ENCODE data around the gene PPP1R9A. TPM values are rescaled to one million over a fixed set of nuclear protein-coding genes. Genes with fewer than 3 reads are reported as not detected.

The PPP1R9A gene
- total RNA-seq, 4 donors from 2014 or later, result 15.7 to 37.6 (median 27.6) TPM

DNA sequence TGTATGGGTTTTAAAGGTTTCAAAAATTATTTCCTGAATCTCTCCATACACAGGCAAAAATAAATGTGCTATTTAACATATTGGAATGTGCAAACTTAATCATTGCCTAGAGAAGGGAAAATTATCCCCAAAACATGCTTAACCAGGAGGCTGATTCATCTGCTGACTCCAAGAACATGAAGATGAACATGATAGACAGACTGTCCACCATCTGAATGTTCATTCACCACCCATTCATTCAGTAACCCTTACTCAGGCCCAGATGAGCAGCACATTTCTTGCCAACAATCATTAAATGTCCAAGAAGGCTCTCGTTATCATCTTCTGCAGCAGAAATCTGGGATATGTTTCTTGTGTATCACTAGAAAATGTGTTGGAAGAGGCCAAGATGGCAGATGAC is 110.6 kb downstream of the PPP1R9A start:
- Histone ChIP-seq H3K36me3 (no peaks in the 10 kb centered on the region), H3K9me3 (no peaks in the 10 kb centered on the region), H3K27ac (no peak overlapping the region), H3K4me3 (no peak overlapping the region), H3K27me3 (no peaks in the 10 kb centered on the region), H3K4me1 (peaks cover 0 to 6% (median 0%) of the 10 kb centered on the region in 4 donors)
- 63 to 65% methylated on average over 1 of the region's 1 CpG for WGBS, 2 donors
- no peak for DNase-seq (ENCODE audit: low spot score in 2 of 2)
- no peak for TF ChIP-seq POLR2A (IDR thresholded peaks at IDR 0.05)

DNA sequence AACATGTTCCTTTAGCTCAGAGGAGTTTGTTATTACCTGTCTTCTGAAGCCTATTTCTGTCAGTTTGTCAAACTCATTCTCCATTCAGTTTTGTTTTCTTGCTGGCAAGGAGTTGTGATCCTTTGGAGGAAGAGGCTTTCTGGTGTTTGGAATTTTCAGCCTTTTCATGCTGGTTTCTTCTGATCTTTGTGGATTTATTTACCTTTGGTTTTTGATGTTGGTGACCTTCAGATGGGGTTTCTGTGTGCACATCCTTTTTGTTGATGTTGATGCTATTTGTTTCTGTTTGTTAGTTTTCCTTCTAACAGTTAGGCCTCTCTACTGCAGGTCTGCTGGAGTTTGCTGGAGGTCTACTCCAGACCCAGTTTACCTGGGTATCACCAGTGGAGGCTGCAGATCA is 118.6 kb downstream of the PPP1R9A start:
- no peaks in the 10 kb centered on the region for H3K36me3 ChIP-seq
- no peak overlapping the region for H3K27ac ChIP-seq
- no peak for DNase-seq (ENCODE audit: low spot score in 2 of 2)
- H3K27me3 ChIP-seq, result no peaks in the 10 kb centered on the region
- no peak overlapping the region for H3K4me3 ChIP-seq
- peaks cover 0 to 26% (median 0%) of the 10 kb centered on the region in 4 donors for H3K9me3 ChIP-seq
- TF ChIP-seq POLR2A (IDR thresholded peaks at IDR 0.05), result no peak
- TF ChIP-seq EP300 (IDR thresholded peaks at IDR 0.05), result no peak
- TF ChIP-seq, protein P1, sequence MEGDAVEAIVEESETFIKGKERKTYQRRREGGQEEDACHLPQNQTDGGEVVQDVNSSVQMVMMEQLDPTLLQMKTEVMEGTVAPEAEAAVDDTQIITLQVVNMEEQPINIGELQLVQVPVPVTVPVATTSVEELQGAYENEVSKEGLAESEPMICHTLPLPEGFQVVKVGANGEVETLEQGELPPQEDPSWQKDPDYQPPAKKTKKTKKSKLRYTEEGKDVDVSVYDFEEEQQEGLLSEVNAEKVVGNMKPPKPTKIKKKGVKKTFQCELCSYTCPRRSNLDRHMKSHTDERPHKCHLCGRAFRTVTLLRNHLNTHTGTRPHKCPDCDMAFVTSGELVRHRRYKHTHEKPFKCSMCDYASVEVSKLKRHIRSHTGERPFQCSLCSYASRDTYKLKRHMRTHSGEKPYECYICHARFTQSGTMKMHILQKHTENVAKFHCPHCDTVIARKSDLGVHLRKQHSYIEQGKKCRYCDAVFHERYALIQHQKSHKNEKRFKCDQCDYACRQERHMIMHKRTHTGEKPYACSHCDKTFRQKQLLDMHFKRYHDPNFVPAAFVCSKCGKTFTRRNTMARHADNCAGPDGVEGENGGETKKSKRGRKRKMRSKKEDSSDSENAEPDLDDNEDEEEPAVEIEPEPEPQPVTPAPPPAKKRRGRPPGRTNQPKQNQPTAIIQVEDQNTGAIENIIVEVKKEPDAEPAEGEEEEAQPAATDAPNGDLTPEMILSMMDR (IDR thresholded peaks at IDR 0.05), result no peak
- peaks cover 0 to 8% (median 0%) of the 10 kb centered on the region in 4 donors for H3K4me1 ChIP-seq

DNA sequence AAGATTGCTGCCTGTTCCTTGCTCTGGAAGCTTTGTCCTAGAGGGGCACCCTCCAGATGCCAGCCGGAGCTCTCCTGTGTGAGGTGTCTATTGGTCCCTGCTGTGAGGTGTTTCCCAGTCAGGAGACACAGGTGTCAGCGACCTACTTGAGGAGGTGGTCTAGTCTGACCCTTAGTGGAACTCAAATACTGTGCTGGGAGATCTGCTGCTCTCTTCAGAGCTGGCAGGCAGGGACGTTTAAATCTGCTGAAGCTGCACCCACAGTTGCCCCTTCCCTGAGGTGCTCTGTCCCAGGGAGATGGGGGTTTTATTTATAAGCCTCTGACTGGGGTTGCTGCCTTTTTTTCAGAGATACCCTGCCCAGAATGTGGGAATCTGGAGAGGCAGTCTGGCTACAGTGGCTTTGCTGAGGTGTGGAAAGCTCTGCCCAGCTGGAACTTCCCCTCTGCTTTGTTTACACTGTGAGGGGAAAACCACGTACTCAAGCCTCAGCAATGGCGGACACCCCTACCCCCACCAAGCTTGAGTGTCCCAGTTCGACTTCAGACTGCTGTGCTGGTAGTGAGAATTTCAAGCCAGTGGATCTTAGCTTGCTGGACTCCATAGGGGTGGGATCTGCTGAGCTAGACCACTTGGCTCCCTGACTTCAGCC is 119.2 kb downstream of the PPP1R9A start:
- Histone ChIP-seq H3K4me1 (peaks cover 0 to 8% (median 0%) of the 10 kb centered on the region in 4 donors), H3K9me3 (peaks cover 0 to 26% (median 0%) of the 10 kb centered on the region in 4 donors), H3K27me3 (no peaks in the 10 kb centered on the region), H3K27ac (no peak overlapping the region), H3K4me3 (no peak overlapping the region), H3K36me3 (no peaks in the 10 kb centered on the region)
- DNase-seq (ENCODE audit: low spot score in 2 of 2), result no peak
- 75 to 78% methylated on average over 6 of the region's 6 CpGs for WGBS, 2 donors
- TF ChIP-seq, protein P1 (IDR thresholded peaks at IDR 0.05), result no peak
- TF ChIP-seq POLR2A (IDR thresholded peaks at IDR 0.05) (no peak), EP300 (IDR thresholded peaks at IDR 0.05) (no peak)

DNA sequence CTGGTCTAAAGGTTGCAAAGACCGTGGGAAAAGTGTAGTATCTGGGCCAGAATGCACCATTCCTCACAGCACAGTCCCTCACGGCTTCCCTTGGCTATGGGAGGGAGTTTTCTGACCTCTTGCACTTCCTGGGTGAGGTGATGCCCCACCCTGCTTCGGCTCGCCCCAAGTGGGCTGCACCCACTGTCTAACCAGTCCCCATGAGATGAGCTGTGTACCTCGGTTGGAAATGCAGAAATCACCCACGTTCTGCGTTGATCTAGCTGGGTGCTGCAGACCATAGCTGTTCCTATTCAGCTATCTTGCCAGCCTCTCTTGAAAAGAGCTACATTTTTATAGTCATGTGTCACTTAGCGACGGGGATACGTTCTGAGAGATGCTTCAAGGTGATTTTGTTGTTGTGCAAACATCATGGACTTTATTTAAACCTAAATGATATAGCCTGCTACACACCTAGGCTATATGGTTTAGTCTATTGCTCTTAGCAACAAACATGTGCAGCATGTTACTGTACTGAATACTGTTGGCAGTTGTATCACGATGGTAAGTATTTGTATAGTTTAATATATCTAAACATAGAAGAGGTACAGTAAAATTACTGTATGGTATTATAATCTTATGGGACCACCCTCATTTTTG is 120.0 kb downstream of the PPP1R9A start:
- H3K36me3 ChIP-seq, result no peaks in the 10 kb centered on the region

DNA sequence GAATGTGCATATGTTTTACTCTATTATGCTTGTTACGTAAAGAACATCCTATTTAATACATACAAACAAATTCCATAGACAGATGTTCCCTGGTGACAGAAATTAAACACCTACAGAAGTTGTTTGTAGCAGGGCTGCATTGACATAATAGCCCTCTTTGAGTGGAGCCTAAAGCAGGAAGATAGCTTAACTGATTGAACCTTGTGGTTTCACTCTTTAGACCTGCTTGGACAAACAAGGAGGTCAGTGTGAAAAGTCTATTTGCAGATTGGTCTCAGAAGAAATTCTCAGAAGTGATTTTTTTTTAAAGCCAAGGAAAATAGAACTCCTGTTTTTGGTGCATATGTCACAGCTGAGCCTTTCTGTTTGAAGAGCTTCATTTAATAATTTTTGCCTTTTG is 121.3 kb downstream of the PPP1R9A start:
- no peak for DNase-seq (ENCODE audit: low spot score in 2 of 2)
- H3K27ac ChIP-seq, result no peak overlapping the region
- H3K4me3 ChIP-seq, result no peak overlapping the region
- H3K9me3 ChIP-seq, result peaks cover 0 to 23% (median 0%) of the 10 kb centered on the region in 4 donors
- H3K4me1 ChIP-seq, result peaks cover 0 to 8% (median 0%) of the 10 kb centered on the region in 4 donors
- TF ChIP-seq POLR2A (IDR thresholded peaks at IDR 0.05) (no peak), EP300 (IDR thresholded peaks at IDR 0.05) (no peak)
- TF ChIP-seq, protein P1 (IDR thresholded peaks at IDR 0.05), result no peak
- no peaks in the 10 kb centered on the region for H3K27me3 ChIP-seq
- WGBS, 2 donors, result 63 to 69% methylated on average over 1 of the region's 1 CpG
- no peaks in the 10 kb centered on the region for H3K36me3 ChIP-seq

More for the DNA sequence above, 120.0 kb downstream of the PPP1R9A start:
- H3K27ac ChIP-seq, result no peak overlapping the region
- DNase-seq (ENCODE audit: low spot score in 2 of 2), result no peak
- H3K27me3 ChIP-seq, result no peaks in the 10 kb centered on the region
- peaks cover 0 to 8% (median 0%) of the 10 kb centered on the region in 4 donors for H3K4me1 ChIP-seq
- no peak overlapping the region for H3K4me3 ChIP-seq
- WGBS, 2 donors, result 76 to 80% methylated on average over 11 of the region's 11 CpGs
- H3K9me3 ChIP-seq, result peaks cover 0 to 26% (median 0%) of the 10 kb centered on the region in 4 donors
- TF ChIP-seq, protein P1 (IDR thresholded peaks at IDR 0.05), result no peak
- TF ChIP-seq EP300 (IDR thresholded peaks at IDR 0.05) (no peak), POLR2A (IDR thresholded peaks at IDR 0.05) (no peak)

Data from tibial nerve (tissue), 4 donors.